Epithelial cell of esophagus (primary cell): ENCODE measurements around the gene AJUBA.
"Not testable (repeated sequence)": the region's sequence is repeated elsewhere in the genome, so short reads cannot be mapped to it uniquely, and the experiment has no call there.

ENCODE experiments used
- DNase-seq: peaks from one replicate; pipeline ENCODE4 v3.0.0; 2010; ENCODE audit warnings: low read depth
- H3K4me3 ChIP-seq: 2 replicates; pipeline ENCODE4 v1.5.1; 2011; ENCODE audit warnings: mild to moderate bottlenecking, low read length, control low read depth
- CTCF ChIP-seq: IDR thresholded peaks from 2 replicates; pipeline ENCODE4 v1.5.1; 2011; ENCODE audit warnings: low read depth, mild to moderate bottlenecking, low read length, control low read depth, inconsistent platforms; ENCODE audit not compliant: insufficient read depth; ENCODE audit errors: missing control alignments

Gene AJUBA

GRCh38 chr14:22962061-22962676 lies 20.2 kb downstream of the AJUBA start:
- DNase-seq: no peak
- no peak overlapping the region for H3K4me3 ChIP-seq
- no peak for TF ChIP-seq CTCF

GRCh38 chr14:22955702-22956569 lies 26.4 kb downstream of the AJUBA start:
- DNase-seq: peak; percentile 89
- H3K4me3 ChIP-seq: peak overlapping the region; percentile 71
- TF ChIP-seq CTCF: no peak

- no peak overlapping the region for H3K4me3 ChIP-seq
- DNase-seq: peak; percentile 14
- TF ChIP-seq CTCF: no peak
Measured at GRCh38 chr14:22952418-22952817, 29.9 kb downstream of the AJUBA start.

GRCh38 chr14:22951795-22952194 lies 30.6 kb downstream of the AJUBA start:
- H3K4me3 ChIP-seq, DNase-seq: not testable (repeated sequence)

- DNase-seq: no peak
- H3K4me3 ChIP-seq: no peak overlapping the region
- TF ChIP-seq CTCF: no peak
Measured at GRCh38 chr14:22945642-22946041, 36.7 kb downstream of the AJUBA start.

- H3K4me3 ChIP-seq: no peak overlapping the region
- DNase-seq: no peak
- no peak for TF ChIP-seq CTCF
Measured at GRCh38 chr14:22939684-22940083, 42.7 kb downstream of the AJUBA start.

- TF ChIP-seq CTCF: no peak
- no peak overlapping the region for H3K4me3 ChIP-seq
- no peak for DNase-seq
Measured at GRCh38 chr14:22935156-22935555, 47.2 kb downstream of the AJUBA start.
